Astrocyte (in vitro differentiated cells and primary cell): Measurements from ENCODE around the gene SEMA4B.

Experiments
- EZH2 ChIP-seq: IDR thresholded peaks from 2 replicates; pipeline ENCODE4 v1.6.1; 2012; ENCODE audit warnings: mild to moderate bottlenecking, low read length, inconsistent platforms; ENCODE audit not compliant: insufficient read depth
- TF ChIP-seq, protein P1 (sequence below): IDR thresholded peaks from 2 replicates; pipeline ENCODE4 v1.5.1; 2011; ENCODE audit warnings: low read depth, mild to moderate bottlenecking, inconsistent platforms, low read length, moderate library complexity; ENCODE audit not compliant: insufficient read depth

DNA sequence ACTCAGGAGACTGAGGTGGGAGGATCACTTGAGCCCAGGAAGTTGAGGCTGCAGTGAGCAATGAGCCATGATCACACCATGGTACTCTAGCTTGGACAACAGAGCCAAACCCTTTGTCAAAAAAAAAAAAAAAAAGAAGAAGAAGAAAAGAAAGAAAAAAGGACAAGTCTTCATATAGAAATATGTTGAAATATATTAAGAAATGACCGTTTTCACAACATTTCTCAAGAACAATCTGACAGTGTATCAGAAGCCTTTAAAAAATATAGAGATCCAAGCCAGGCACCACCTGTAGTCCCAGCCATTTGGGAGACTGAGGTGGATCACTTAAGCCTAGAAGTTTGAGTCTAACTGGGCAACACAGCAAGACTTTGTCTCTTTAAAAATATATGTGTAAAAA, 29.5 kb upstream of the SEMA4B start:
- TF ChIP-seq, protein P1, sequence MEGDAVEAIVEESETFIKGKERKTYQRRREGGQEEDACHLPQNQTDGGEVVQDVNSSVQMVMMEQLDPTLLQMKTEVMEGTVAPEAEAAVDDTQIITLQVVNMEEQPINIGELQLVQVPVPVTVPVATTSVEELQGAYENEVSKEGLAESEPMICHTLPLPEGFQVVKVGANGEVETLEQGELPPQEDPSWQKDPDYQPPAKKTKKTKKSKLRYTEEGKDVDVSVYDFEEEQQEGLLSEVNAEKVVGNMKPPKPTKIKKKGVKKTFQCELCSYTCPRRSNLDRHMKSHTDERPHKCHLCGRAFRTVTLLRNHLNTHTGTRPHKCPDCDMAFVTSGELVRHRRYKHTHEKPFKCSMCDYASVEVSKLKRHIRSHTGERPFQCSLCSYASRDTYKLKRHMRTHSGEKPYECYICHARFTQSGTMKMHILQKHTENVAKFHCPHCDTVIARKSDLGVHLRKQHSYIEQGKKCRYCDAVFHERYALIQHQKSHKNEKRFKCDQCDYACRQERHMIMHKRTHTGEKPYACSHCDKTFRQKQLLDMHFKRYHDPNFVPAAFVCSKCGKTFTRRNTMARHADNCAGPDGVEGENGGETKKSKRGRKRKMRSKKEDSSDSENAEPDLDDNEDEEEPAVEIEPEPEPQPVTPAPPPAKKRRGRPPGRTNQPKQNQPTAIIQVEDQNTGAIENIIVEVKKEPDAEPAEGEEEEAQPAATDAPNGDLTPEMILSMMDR: no peak
- TF ChIP-seq EZH2: no peak
